HG02981 (cell line): ENCODE results near the gene AEBP1.
"Not testable (repeated sequence)": the region's sequence is repeated elsewhere in the genome, so short reads cannot be mapped to it uniquely, and the experiment has no call there.

ENCODE experiments used
- ATAC-seq: cut with Tn5 transposase; IDR thresholded peaks from one replicate; pipeline ENCODE4 v1.9.1; 2021; ENCODE audit warnings: mild to moderate bottlenecking, moderate library complexity; ENCODE audit not compliant: unreplicated experiment

The AEBP1 gene

GRCh38 chr7:44116087-44116788, 12.1 kb downstream of the AEBP1 start:
- no peak for ATAC-seq

DNA sequence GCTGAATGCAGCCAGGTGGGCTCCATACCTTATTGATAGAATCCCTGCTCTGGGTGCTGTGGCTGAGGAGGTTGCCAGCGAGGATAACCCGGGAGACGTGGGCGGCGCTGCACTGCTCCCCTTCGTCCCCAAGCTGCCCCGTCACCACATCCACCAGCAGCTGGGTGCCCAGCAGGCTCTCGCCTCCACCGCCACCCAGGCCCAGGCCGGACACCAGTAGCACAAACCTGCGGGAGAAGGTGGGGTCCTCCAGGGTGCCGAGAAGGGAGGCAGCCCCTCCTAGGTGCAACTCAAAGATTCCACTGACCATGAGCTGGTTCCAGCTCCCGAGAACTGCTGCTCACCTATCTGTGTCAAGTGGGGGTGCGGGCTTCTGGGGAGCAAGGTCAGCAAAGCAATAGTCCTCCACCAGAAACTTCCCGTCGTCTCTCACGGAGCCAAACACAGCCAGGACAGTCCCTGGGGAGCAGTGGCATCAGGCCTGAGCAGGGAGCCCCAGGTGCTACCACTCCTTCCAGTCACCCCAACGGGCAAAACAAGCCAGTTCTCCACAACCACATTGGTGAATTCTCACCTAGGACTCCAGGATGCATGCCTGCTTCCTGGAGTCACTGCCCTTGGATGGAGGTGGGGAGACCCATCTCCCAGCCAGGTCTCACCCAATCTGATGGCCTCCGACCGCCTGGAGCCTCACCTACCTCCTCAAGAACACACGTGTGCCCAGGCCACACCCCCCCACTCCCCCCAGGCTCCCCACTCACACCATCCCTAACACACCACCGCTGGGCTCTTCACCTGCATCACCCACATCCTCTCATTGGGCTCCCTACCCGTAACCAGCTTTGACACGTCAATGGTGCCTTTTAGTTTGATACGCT, 12.9 kb downstream of the AEBP1 start:
- no peak for ATAC-seq

- no peak for ATAC-seq
Measured at GRCh38 chr7:44117801-44118429, 13.8 kb downstream of the AEBP1 start.

GRCh38 chr7:44119829-44120380, 15.8 kb downstream of the AEBP1 start:
- no peak for ATAC-seq

DNA sequence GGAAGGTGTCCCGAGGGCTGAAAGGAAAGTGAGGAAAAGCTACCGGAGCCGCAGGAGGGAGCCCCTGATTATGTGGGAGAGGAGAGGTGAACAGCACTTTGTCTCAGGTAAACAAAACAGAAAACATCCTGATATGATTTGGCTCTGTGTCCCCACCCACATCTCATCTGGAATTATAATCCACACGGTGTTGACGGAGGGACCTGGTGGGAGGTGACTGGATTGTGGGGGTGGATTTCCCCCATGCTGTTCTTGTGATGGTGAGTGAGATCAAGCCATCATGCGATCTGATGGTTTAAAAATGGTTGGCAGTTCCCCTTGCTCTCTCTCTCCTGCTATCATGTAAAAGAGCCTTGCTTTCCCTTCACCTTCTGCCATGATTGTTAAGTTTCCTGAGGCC, 16.2 kb downstream of the AEBP1 start:
- ATAC-seq = no peak

- ATAC-seq = no peak
Measured at GRCh38 chr7:44121761-44122420, 17.7 kb downstream of the AEBP1 start.

DNA sequence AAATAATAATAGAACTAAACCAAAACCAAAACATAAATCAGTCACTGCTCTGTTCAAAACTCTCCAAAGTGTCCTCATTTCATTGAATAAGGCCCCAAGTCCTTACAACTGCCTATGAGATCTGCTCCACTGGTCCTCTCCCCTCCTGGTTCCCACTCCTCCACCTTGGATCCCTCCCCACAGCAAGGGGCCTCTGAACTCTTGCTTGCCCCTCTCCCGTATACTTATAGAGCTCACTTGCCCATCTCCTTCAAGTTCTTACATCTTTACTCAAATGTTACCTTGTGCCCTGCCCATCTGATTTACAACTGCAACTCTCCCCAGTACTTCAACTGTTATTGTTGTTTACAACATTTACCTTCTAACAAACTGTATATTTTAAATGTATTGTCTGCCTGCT, 18.4 kb downstream of the AEBP1 start:
- no peak for ATAC-seq

DNA sequence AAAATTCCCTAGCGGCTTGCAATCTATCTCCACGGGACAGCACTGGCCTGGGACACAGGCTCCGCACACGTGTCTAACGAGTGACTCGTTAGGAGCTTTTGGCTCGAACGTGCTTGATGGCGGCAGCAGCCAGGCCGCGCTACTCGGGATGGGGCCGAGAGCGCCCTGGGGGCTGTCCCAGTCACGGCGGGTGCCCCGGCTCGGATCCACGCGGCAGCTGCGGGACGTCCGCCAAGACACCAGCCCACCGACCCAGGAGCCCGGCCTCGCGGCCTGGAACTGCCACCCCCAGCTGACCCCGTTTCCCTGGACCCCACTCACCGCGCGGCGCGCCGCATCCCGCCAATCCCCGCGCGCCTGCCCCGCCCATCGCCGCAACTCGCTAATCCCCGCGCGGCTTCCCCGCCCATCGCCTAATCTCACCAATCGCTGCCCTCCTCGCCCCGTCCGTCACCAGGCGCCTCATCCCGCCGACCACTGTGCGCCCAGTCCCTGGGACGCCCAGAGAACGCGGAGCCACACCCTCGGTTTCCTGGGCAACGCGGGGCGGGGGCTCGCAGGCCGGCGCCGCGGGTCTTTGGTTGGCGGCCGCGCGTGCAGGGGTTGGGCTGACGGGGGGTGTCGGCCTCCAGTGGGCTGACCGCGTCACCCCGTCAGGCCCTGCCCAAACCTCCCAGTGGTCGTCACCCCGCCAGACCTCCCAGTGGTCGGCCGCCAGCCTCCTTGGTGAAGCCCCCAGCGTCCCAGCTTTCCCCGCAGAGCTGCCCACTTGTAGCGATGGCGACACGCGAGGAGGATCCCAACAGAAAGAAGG, 19.3 kb downstream of the AEBP1 start, which contains the start of gene POLD2:
POLD2 (minus strand) TSS at position 359 of the 814 bp plus-strand sequence. CDS start 1,495 bp downstream, outside the sequence.
- ATAC-seq = peak; percentile 98

- ATAC-seq = no peak
Measured at GRCh38 chr7:44124822-44125202, 20.7 kb downstream of the AEBP1 start.

GRCh38 chr7:44126574-44126973, 22.4 kb downstream of the AEBP1 start:
- ATAC-seq = not testable (repeated sequence)

DNA sequence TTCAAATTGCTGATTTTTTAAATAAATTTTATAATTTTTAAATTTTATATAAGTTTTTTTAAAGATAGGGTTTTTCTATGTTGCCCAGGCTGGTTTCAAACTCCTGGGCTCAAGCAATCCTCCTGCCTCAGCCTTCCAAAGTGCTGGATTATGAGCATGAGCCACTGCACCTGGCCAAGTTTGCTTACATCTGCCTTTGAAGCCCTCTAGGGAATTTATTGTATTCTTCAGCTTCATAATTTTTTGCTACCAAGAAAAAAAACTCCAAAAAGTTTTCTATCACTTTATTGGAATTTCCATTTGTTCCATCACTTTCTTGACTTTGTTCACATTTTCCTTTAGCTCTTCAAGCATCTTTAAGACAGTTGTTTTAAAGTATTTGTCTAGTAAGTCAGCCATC, 23.0 kb downstream of the AEBP1 start:
- no peak for ATAC-seq

GRCh38 chr7:44128721-44129582, 24.8 kb downstream of the AEBP1 start:
- no peak for ATAC-seq

DNA sequence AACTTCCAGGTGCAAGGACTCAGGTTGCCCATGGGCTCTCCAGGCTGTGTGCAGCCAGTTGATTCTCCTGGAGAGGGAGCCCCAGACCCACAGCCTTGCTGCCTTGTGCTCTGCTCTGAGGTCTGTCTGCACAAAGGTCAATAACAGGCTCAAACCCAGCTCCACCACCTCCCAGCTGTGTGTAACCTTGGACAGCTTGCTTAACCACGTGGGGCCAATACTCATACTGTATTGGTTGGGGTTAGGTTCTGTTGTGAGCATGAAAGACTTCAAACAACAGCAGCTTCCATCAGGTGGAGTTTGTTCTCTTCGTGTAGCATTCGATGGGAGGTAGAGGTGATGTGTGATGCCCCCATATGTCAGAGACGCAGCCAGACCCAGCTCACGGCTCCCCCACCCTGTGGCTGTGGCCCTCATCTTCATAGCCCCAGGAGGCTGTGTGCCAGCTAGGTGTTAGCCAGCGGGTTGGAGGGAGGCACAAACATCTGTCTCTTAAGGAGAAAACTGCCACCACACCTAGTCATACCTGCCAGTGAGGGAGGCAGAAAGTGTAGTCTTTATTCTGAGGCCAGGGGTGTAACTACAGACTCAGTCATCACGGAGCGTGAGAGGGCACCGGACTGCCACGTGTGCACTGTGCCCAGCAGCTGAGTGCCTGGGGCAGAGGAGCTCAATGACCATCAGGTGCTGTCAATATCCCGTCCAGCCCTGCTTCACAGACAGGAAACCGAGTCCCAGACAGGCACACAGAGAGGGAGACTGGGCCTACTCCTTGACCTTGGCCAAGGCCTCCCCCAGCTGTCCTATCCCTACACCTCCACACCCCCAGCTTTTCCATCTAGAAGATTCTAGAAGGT, 27.3 kb downstream of the AEBP1 start:
- ATAC-seq = no peak

- no peak for ATAC-seq
Measured at GRCh38 chr7:44132039-44132438, 27.9 kb downstream of the AEBP1 start.

- ATAC-seq = no peak
Measured at GRCh38 chr7:44133295-44133694, 29.1 kb downstream of the AEBP1 start.

- no peak for ATAC-seq
Measured at GRCh38 chr7:44134943-44135628, 30.9 kb downstream of the AEBP1 start.

GRCh38 chr7:44136731-44137130, 32.6 kb downstream of the AEBP1 start:
- ATAC-seq = no peak

- no peak for ATAC-seq
Measured at GRCh38 chr7:44138698-44139097, 34.6 kb downstream of the AEBP1 start.
